Common myeloid progenitor, CD34-positive (primary cell): ENCODE data around the gene RTN1.

Source experiments
- CTCF ChIA-PET: fragments of 350-600 bp; sonication (Branson Sonifier 250); formaldehyde crosslinking; loops from one replicate; lab custom pipeline; 2021; ENCODE audit warnings: antibody characterized with exemption; lab: Charles Lee
- POLR2A ChIA-PET: fragments of 350-600 bp; sonication (Branson Sonifier 250); formaldehyde crosslinking; loops from one replicate; lab custom pipeline; 2021; ENCODE audit warnings: antibody characterized with exemption; lab: Charles Lee
- DNase-seq, 3 donors: peaks; one replicate each; pipeline versions ENCODE4 v3.0.0 to v3.0.0-alpha.2; 2013
- H3K27ac ChIP-seq, 2 experiments: 1 replicate in 1 of 2; 2 replicates in 1 of 2; pipeline ENCODE4 v1.7.0; 2013; ENCODE audit warnings: inconsistent platforms in 2 of 2, low read length in 2 of 2, mild to moderate bottlenecking in 2 of 2, low read depth in 1 of 2, moderate library complexity in 1 of 2; ENCODE audit not compliant: severe bottlenecking in 2 of 2, insufficient read depth in 1 of 2, poor library complexity in 1 of 2
- H3K27me3 ChIP-seq, 5 experiments: replicated peaks in 2 of 5; 1 replicate in 3 of 5; 2 replicates in 2 of 5; pipeline versions ENCODE4 v1.6.1 to v1.7.0; 2013; ENCODE audit warnings: low read length in 4 of 5, mild to moderate bottlenecking in 2 of 5, moderate library complexity in 2 of 5, inconsistent platforms in 1 of 5; ENCODE audit not compliant: insufficient read depth in 5 of 5, control insufficient read depth in 4 of 5
- H3K36me3 ChIP-seq, 4 experiments: 1 replicate in 2 of 4; 2 replicates in 2 of 4; pipeline versions ENCODE4 v1.6.1 to v1.7.0; 2013; ENCODE audit warnings: low read length in 3 of 4, control low read depth in 1 of 4, mild to moderate bottlenecking in 1 of 4; ENCODE audit not compliant: control insufficient read depth in 4 of 4, insufficient read depth in 4 of 4
- H3K4me1 ChIP-seq, 4 experiments: 1 replicate in 3 of 4; 2 replicates in 1 of 4; pipeline versions ENCODE4 v1.6.1 to v1.7.1; 2013; ENCODE audit warnings: low read length in 3 of 4, mild to moderate bottlenecking in 3 of 4, control low read depth in 1 of 4, inconsistent platforms in 1 of 4, moderate library complexity in 1 of 4; ENCODE audit not compliant: control insufficient read depth in 4 of 4, insufficient read depth in 4 of 4; ENCODE audit errors: control extremely low read depth in 1 of 4
- H3K4me3 ChIP-seq, 7 experiments: 1 replicate in 4 of 7; 2 replicates in 3 of 7; pipeline versions ENCODE4 v1.5.1 to v1.7.0; 2013; ENCODE audit warnings: mild to moderate bottlenecking in 7 of 7, low read length in 6 of 7, moderate library complexity in 6 of 7, inconsistent platforms in 2 of 7, low read depth in 2 of 7, control low read depth in 1 of 7; ENCODE audit not compliant: insufficient read depth in 4 of 7, control insufficient read depth in 1 of 7; ENCODE audit errors: extremely low read depth in 1 of 7
- H3K9me3 ChIP-seq, 5 experiments: 1 replicate in 4 of 5; 2 replicates in 1 of 5; pipeline versions ENCODE4 v1.6.1 to v1.7.1; 2013; ENCODE audit warnings: low read length in 4 of 5, mild to moderate bottlenecking in 2 of 5, inconsistent platforms in 1 of 5, low read depth in 1 of 5, moderate library complexity in 1 of 5; ENCODE audit not compliant: control insufficient read depth in 4 of 5, insufficient read depth in 2 of 5; ENCODE audit errors: control extremely low read depth in 1 of 5
- WGBS: methylation state at CpG from one replicate; pipeline ENCODE4 v1.1.5; 2013; ENCODE audit not compliant: insufficient coverage; 5-methylcytosine and 5-hydroxymethylcytosine counted together

Gene RTN1

DNA sequence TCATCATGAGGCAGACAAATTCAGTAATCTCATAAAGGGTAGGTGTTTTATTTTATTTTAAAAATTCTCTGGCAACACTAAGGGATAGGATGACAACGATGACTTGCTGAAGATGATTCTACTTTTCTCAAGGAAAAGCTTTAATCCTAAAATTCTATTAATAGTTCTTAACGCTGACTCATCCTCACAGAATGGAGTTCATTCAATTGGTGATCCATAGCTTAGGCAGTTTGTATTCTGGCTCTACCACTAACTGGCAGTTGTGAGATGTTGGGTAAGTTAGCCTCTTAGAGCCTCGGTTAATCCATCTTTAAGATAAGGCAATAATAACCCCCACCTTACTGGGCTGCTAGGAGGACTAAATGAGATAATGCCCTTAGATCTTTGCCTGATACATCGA is 116.3 kb downstream of the RTN1 start:
- POLR2A ChIA-PET, result interaction anchor here (0.6 kb wide), 1 partner anchor 73 kb away, joined by 3 read pairs; no protein-coding TSS in a partner anchor
- H3K27ac ChIP-seq, result no peak overlapping the region
- WGBS, result no CpG with 5 or more reads among the region's 4 CpGs
- H3K36me3 ChIP-seq, result no peaks in the 10 kb centered on the region
- H3K9me3 ChIP-seq, result no peaks in the 10 kb centered on the region
- no peak for DNase-seq
- H3K27me3 ChIP-seq, result no peaks in the 10 kb centered on the region
- CTCF ChIA-PET, result interaction anchor here (0.8 kb wide), 1 partner anchor 18 kb away, joined by 3 read pairs; no protein-coding TSS in a partner anchor
- H3K4me1 ChIP-seq, result no peaks in the 10 kb centered on the region
- no peak overlapping the region for H3K4me3 ChIP-seq

DNA sequence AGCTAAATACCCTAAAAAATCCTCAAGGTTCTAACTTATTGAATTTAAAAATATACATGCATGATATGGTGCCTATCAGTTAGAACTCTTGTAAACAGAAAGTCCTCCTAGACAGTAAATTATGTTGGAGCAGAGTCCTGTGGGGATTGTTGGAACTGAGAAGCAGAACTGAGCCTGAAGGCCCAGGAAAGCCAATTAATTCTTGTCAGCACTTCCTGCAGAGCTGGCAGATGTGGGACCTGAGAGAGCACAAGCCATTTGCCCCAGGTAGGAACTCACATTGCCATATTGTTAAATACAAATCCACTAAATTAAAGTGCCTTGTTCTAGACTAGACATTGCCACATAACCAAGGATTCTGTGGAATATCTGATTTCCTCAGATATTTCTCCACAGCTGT is 117.1 kb downstream of the RTN1 start:
- DNase-seq, result no peak
- POLR2A ChIA-PET, result interaction anchor here (0.6 kb wide), 1 partner anchor 72 kb away, joined by 3 read pairs; no protein-coding TSS in a partner anchor
- CTCF ChIA-PET, result no interaction called here
- Histone ChIP-seq H3K4me1 (no peaks in the 10 kb centered on the region), H3K27ac (no peak overlapping the region), H3K36me3 (no peaks in the 10 kb centered on the region), H3K9me3 (no peaks in the 10 kb centered on the region), H3K27me3 (no peaks in the 10 kb centered on the region), H3K4me3 (no peak overlapping the region)

DNA sequence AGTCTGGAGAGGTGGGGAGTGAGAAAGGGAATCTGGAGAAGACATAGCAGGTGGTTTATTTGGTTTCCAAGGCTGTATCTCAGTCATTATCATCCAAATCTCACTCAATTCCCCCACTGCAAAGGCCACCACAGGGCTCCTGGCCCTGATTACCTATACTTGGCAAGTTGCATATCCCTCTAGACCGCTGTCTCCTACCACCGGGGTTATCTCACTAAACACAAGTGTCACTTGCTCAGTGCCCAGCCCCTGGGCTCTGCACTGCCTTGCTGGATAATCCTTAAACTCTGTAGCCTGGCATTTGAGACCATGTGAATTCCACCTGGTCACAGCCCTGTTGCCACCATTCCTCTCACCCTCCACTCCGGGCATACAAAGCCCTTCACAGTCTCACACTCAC is 119.0 kb downstream of the RTN1 start:
- no peaks in the 10 kb centered on the region for H3K36me3 ChIP-seq
- POLR2A ChIA-PET, result no interaction called here
- 92% methylated on average over 3 of the region's 3 CpGs for WGBS
- H3K9me3 ChIP-seq, result no peaks in the 10 kb centered on the region
- no peak overlapping the region for H3K27ac ChIP-seq
- no peaks in the 10 kb centered on the region for H3K4me1 ChIP-seq
- no peaks in the 10 kb centered on the region for H3K27me3 ChIP-seq
- DNase-seq, result no peak
- CTCF ChIA-PET, result interaction anchor here (1.4 kb wide), 1 partner anchor 9 kb away, joined by 4 read pairs; no protein-coding TSS in a partner anchor
- H3K4me3 ChIP-seq, result no peak overlapping the region

DNA sequence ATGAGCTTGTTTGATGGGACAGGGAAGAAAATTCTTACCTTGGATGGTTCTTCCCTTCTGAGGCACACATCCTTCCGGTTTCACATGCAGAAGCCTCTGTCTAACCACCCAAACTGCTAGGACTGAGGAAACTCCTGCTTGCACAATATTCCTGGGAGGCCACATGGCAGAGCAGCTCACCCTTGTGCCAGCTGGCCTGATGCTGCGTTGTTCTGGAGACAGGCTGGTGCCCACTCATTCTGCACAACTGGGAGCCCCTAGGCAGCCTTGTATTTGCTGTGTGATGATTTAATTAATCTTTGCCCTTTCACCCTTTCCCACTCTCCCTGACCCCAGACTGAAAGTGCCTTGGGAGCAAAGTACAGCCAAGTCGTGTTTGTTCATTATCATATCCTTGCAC is 130.8 kb downstream of the RTN1 start:
- ChIA-PET CTCF (interaction anchor here (0.6 to 1.4 kb wide), 3 partner anchors 13 to 584 kb away, joined by 3 to 4 read pairs (median 3); no protein-coding TSS in a partner anchor), POLR2A (no interaction called here)
- Histone ChIP-seq H3K27me3 (no peaks in the 10 kb centered on the region), H3K4me3 (no peak overlapping the region), H3K4me1 (no peaks in the 10 kb centered on the region), H3K27ac (no peak overlapping the region), H3K36me3 (no peaks in the 10 kb centered on the region), H3K9me3 (peaks cover 0 to 9% (median 0%) of the 10 kb centered on the region in 5 experiments)
- no peak for DNase-seq
- 89% methylated on average over 2 of the region's 3 CpGs for WGBS

DNA sequence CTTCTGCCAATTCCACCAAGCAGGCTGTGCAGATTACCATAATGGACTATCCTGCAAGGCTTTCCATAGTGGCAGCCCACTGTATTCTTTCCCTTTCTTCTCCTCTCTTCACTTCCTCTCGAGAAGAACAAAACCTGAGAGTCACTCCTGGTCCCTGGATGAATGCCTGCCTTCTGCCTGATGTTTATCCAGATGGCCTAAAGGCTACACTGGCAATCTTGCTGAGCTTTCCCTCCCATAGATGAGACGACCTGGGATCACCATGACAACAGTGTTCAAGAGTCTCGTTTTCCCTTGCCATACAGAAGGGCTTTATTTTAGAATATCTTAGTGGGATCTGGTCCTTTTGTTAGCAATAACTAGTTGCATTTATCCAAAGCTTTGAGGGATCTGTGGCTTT is 142.3 kb downstream of the RTN1 start:
- DNase-seq, result no peak
- 90% methylated on average over 2 of the region's 3 CpGs for WGBS
- H3K4me3 ChIP-seq, result no peak overlapping the region
- no peaks in the 10 kb centered on the region for H3K27me3 ChIP-seq
- no peaks in the 10 kb centered on the region for H3K9me3 ChIP-seq
- H3K4me1 ChIP-seq, result no peaks in the 10 kb centered on the region
- CTCF ChIA-PET, result no interaction called here
- H3K27ac ChIP-seq, result no peak overlapping the region
- H3K36me3 ChIP-seq, result no peaks in the 10 kb centered on the region
- POLR2A ChIA-PET, result no interaction called here

DNA sequence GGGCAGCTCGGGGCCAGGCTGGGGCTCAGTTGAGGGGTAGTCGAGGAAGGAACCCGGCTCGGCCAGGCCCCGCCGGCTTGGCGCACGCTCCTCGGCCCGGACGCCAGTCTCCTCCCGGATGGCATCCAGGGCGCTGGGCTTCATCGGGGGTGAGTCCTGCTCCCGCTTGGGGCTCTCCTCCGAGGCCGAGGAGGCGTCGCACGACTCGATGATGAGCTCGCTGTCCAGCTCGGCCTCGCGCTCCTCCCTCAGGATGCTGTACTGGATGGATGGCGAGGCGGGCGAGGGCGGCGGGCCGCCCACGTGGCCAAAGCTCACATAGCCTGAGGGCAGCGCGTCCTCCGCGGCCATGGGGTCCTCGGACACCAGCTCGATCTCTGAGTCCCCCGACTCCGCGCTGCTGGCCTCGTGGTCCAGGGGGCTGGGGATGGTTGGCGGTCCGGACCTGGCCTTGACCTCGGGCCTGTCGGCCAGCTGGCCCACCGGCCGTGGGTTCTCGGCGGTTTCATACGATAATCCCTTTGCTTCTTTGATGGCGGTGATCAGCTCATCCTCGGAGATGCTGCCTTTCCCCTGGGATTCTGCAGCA is 143.4 kb downstream of the RTN1 start:
- DNase-seq, result no peak
- ChIA-PET POLR2A (no interaction called here), CTCF (no interaction called here)
- Histone ChIP-seq H3K36me3 (no peaks in the 10 kb centered on the region), H3K27me3 (no peaks in the 10 kb centered on the region), H3K9me3 (no peaks in the 10 kb centered on the region), H3K4me1 (no peaks in the 10 kb centered on the region), H3K4me3 (no peak overlapping the region), H3K27ac (no peak overlapping the region)
- 98% methylated on average over 36 of the region's 53 CpGs for WGBS

DNA sequence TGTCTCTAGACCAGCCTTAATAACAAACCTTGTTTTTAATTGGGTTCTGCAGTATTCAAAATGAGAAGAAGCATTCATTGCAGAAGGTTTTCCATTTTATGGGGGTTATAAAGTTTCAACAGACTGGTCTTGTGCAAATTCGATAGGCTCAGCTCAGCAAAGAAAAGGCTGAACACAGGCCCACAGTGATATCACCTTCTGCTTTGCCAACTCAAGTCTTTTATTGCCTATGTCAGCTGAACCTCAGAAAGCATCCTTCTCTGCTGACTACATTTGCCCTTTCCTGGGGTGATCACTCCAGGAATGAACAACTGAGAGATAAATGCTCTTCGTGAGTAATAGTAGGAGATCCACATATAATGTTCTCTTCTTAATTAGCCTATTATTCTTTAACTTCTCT is 159.5 kb downstream of the RTN1 start:
- POLR2A ChIA-PET, result no interaction called here
- WGBS, result 100% methylated on average over 1 of the region's 2 CpGs
- no peaks in the 10 kb centered on the region for H3K36me3 ChIP-seq
- H3K4me1 ChIP-seq, result no peaks in the 10 kb centered on the region
- no peak overlapping the region for H3K27ac ChIP-seq
- H3K27me3 ChIP-seq, result peaks cover 0 to 2% (median 0%) of the 10 kb centered on the region in 5 experiments
- no peak overlapping the region for H3K4me3 ChIP-seq
- CTCF ChIA-PET, result interaction anchor here (1.4 to 2.7 kb wide), 2 partner anchors 10 to 187 kb away, joined by 3 to 10 read pairs; no protein-coding TSS in a partner anchor
- H3K9me3 ChIP-seq, result no peaks in the 10 kb centered on the region
- DNase-seq, result no peak
